Thoracic aorta (tissue), 2 donors: ENCODE results near the gene LNX2. TPM values are rescaled to one million over a fixed set of nuclear protein-coding genes. Genes with fewer than 3 reads are reported as not detected.

ENCODE experiments used
- ATAC-seq: fragments of 150-250 bp; one replicate; pipeline ENCODE4 v1.8.0; 2017; ENCODE audit warnings: low read depth; ENCODE audit not compliant: insufficient number of reproducible peaks, low FRiP score
- DNase-seq: peaks from one replicate; pipeline ENCODE4 v3.0.0-alpha.2; 2020; ENCODE audit warnings: low spot score
- H3K27ac ChIP-seq, 2 donors: fragments of 200-600 bp; sonication (generic); 1 replicate in 1 of 2; 2 replicates in 1 of 2; pipeline ENCODE4 v1.5.1; 2016; ENCODE audit warnings: mild to moderate bottlenecking in 2 of 2, moderate library complexity in 2 of 2
- H3K27me3 ChIP-seq: fragments of 200-600 bp; sonication (generic); replicated peaks from 2 replicates; pipeline ENCODE4 v1.6.0; 2016; ENCODE audit warnings: mild to moderate bottlenecking; ENCODE audit not compliant: insufficient read depth
- H3K36me3 ChIP-seq: fragments of 200-600 bp; sonication (generic); one replicate; pipeline ENCODE4 v1.5.1; 2016
- H3K4me1 ChIP-seq, 2 donors: fragments of 200-600 bp; sonication (generic); 1 replicate in 1 of 2; 2 replicates in 1 of 2; pipeline versions ENCODE4 v1.5.1 to v1.6.0; 2016; ENCODE audit warnings: low read depth in 2 of 2, mild to moderate bottlenecking in 1 of 2; ENCODE audit not compliant: control insufficient read depth in 1 of 2
- H3K4me3 ChIP-seq: fragments of 200-600 bp; sonication (generic); 2 replicates; pipeline ENCODE4 v1.5.1; 2016; ENCODE audit warnings: mild to moderate bottlenecking
- H3K9me3 ChIP-seq: fragments of 200-600 bp; sonication (generic); 2 replicates; pipeline ENCODE4 v1.5.1; 2016
- total RNA-seq, 2 donors: library from RNA; depleted of rRNA; stranded (reverse); fragments of >200 nt; gene quantifications; one replicate each; pipeline versions ENCODE4 v1.1.0 to v1.2.3, GENCODE V29; 2016
- TF ChIP-seq, protein P1 (sequence below): fragments of 200-600 bp; sonication (generic); IDR thresholded peaks from one replicate; pipeline ENCODE4 v1.5.1; 2019; ENCODE audit warnings: antibody characterized with exemption

Gene LNX2
- total RNA-seq, 2 donors from 2014 or later, result 7.1 to 7.6 TPM

DNA sequence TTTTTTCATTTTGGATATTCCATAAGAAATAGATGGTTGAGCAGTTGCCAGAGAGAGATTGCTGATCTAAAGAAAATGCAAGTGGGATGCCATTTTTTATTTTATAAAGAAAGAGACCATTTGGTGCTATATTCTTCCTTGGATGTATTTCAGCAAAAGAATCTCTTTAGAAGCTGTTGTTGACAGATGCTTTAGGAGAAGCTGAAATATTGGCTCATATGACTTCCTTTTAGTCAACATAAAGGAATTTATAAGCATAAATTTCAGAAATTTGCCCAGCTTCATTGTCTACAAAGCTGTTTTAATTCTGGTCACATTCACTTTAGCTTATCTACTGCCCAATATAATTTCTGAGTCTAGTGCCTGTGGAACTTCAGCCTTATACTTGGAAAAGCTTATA is 38.2 kb upstream of the LNX2 start:
- TF ChIP-seq, protein P1, sequence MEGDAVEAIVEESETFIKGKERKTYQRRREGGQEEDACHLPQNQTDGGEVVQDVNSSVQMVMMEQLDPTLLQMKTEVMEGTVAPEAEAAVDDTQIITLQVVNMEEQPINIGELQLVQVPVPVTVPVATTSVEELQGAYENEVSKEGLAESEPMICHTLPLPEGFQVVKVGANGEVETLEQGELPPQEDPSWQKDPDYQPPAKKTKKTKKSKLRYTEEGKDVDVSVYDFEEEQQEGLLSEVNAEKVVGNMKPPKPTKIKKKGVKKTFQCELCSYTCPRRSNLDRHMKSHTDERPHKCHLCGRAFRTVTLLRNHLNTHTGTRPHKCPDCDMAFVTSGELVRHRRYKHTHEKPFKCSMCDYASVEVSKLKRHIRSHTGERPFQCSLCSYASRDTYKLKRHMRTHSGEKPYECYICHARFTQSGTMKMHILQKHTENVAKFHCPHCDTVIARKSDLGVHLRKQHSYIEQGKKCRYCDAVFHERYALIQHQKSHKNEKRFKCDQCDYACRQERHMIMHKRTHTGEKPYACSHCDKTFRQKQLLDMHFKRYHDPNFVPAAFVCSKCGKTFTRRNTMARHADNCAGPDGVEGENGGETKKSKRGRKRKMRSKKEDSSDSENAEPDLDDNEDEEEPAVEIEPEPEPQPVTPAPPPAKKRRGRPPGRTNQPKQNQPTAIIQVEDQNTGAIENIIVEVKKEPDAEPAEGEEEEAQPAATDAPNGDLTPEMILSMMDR, result no peak
- H3K27me3 ChIP-seq, result no peaks in the 10 kb centered on the region
- peaks cover 3 to 6% of the 10 kb centered on the region in 2 donors for H3K4me1 ChIP-seq
- no peaks in the 10 kb centered on the region for H3K9me3 ChIP-seq
- H3K27ac ChIP-seq, result no peak overlapping the region
- no peak overlapping the region for H3K4me3 ChIP-seq
- no peak for ATAC-seq
- no peaks in the 10 kb centered on the region for H3K36me3 ChIP-seq
- DNase-seq, result no peak

DNA sequence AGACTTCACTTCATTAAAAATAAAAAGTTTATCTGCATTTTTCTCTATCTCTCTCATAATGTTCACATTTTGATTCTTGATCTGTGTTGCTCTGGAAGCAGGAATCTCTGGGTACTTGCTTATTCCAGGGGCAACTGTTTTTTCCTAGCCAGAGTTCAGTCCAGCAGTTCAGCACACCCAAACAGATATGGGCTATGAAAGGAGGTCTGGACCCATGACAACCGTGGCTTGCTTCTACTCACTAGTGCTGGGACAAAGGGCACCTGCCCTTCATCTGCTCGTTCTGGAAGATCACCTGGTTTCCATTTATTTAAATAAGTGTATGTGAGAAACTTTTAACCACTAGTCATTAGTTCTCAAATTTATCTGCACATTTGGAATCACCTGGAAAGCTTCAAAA is 37.4 kb upstream of the LNX2 start:
- no peak for ATAC-seq
- no peaks in the 10 kb centered on the region for H3K36me3 ChIP-seq
- peaks cover 3 to 6% of the 10 kb centered on the region in 2 donors for H3K4me1 ChIP-seq
- no peaks in the 10 kb centered on the region for H3K9me3 ChIP-seq
- no peaks in the 10 kb centered on the region for H3K27me3 ChIP-seq
- H3K27ac ChIP-seq, result no peak overlapping the region
- H3K4me3 ChIP-seq, result no peak overlapping the region
- DNase-seq, result no peak
- TF ChIP-seq, protein P1, result no peak

DNA sequence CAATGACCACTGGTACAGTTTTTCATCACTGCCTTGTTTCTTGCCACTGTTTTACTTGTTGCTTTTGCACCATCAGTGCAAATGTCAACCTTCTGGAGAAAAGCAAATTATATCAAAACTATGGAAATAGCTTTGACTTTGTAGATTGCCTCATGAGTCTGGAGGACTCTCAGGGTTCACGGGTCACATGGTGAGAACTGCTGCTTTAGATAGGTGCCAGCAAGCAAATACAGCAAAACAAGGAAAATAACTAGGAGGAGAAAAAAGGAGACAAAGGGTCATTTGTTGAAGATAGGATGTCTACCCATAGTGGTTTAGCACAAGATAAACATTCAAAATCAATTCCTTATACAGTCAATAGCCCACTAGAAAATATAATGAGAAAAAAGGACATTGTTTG is 34.5 kb upstream of the LNX2 start:
- TF ChIP-seq, protein P1, result no peak
- peaks cover 0 to 6% of the 10 kb centered on the region in 2 donors for H3K4me1 ChIP-seq
- H3K4me3 ChIP-seq, result no peak overlapping the region
- peaks cover 3% of the 10 kb centered on the region for H3K9me3 ChIP-seq
- ATAC-seq, result no peak
- H3K27me3 ChIP-seq, result no peaks in the 10 kb centered on the region
- H3K27ac ChIP-seq, result no peak overlapping the region
- peaks cover 12% of the 10 kb centered on the region for H3K36me3 ChIP-seq
- DNase-seq, result no peak

DNA sequence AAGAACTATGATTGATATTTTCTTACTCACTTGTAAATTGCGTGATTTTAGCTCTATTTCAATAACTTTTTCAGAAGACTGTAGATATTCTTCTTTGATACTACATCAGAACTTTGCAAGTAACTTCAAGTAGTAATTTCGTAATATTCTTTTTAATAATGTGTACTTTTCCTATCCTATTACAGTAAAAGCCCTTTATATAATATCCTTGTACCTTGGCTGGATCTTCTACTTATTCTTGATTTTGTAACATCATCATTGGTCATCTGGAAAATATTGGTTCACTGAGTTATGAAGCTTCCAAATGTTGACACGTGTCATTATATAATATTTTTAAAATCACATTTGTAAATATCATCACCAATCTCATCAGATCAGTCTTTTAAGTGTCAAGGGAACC is 33.7 kb upstream of the LNX2 start:
- DNase-seq (no peak), ATAC-seq (no peak)
- Histone ChIP-seq H3K27me3 (no peaks in the 10 kb centered on the region), H3K36me3 (peaks cover 16% of the 10 kb centered on the region), H3K9me3 (peaks cover 5% of the 10 kb centered on the region), H3K27ac (no peak overlapping the region), H3K4me3 (no peak overlapping the region), H3K4me1 (peaks cover 0 to 6% of the 10 kb centered on the region in 2 donors)
- TF ChIP-seq, protein P1, result no peak

DNA sequence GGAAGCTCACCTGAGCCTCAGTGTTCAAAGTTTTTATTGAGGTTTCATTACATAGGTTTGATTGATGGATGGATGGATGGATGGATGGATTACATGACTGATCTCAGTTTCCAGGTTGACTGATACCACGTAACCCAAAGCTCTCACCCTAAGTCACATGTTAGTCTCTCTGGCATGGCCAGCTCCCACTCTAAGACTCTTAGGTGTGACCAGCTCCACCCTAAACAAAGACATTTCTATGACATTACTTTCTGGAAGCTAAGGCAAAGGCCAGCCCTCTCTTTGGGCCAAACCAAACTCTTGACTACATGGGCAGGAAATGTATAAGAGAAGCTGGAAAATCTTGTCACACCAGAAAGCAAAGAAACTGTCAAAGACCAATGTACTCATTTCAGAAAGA is 30.0 kb upstream of the LNX2 start:
- TF ChIP-seq, protein P1, result no peak
- H3K27ac ChIP-seq, result no peak overlapping the region
- no peak for DNase-seq
- no peaks in the 10 kb centered on the region for H3K4me1 ChIP-seq
- H3K9me3 ChIP-seq, result peaks cover 5% of the 10 kb centered on the region
- H3K36me3 ChIP-seq, result peaks cover 16% of the 10 kb centered on the region
- no peak overlapping the region for H3K4me3 ChIP-seq
- ATAC-seq, result no peak
- H3K27me3 ChIP-seq, result no peaks in the 10 kb centered on the region
